Keratinocyte (primary cell): ENCODE measurements around the gene ME1.

Experiments used
- EZH2 ChIP-seq: IDR thresholded peaks from one replicate; pipeline ENCODE4 v1.6.1; 2012; ENCODE audit warnings: inconsistent platforms, mild to moderate bottlenecking, low read length, moderate library complexity
- TF ChIP-seq, protein P1 (sequence below), 3 experiments: IDR thresholded peaks in 1 of 3; conservative IDR thresholded peaks in 1 of 3; optimal IDR thresholded peaks in 1 of 3; 2 replicates in 2 of 3; 3 replicates in 1 of 3; pipeline versions ENCODE3 to v1.5.1; 2011; ENCODE audit warnings: low read length in 3 of 3, mild to moderate bottlenecking in 3 of 3, moderate library complexity in 2 of 3, control low read depth in 1 of 3, inconsistent platforms in 1 of 3; ENCODE audit not compliant: insufficient read depth in 2 of 3; ENCODE audit errors: extremely low read depth in 1 of 3

DNA sequence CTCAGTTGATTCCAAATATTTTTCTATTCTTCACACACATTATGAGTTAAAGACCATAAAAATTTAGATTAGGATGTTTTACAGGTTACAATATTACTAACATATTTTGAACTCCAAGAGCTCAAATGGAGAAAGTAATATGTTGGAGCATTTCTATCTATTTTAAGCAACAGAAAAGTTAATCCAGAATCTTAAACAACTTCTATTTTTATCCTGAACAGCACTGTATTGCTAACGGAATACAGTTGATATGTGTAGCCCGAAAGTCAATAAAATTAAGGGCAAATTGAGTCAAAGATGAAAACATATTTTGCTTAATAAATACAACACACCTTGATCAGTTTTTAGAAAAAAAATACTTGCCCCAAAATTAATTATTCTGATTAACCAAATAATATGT lies 97.4 kb downstream of the ME1 start:
- TF ChIP-seq EZH2, result no peak
- TF ChIP-seq, protein P1, sequence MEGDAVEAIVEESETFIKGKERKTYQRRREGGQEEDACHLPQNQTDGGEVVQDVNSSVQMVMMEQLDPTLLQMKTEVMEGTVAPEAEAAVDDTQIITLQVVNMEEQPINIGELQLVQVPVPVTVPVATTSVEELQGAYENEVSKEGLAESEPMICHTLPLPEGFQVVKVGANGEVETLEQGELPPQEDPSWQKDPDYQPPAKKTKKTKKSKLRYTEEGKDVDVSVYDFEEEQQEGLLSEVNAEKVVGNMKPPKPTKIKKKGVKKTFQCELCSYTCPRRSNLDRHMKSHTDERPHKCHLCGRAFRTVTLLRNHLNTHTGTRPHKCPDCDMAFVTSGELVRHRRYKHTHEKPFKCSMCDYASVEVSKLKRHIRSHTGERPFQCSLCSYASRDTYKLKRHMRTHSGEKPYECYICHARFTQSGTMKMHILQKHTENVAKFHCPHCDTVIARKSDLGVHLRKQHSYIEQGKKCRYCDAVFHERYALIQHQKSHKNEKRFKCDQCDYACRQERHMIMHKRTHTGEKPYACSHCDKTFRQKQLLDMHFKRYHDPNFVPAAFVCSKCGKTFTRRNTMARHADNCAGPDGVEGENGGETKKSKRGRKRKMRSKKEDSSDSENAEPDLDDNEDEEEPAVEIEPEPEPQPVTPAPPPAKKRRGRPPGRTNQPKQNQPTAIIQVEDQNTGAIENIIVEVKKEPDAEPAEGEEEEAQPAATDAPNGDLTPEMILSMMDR (optimal IDR thresholded peaks at IDR 0.05 in 1 of 3, IDR thresholded peaks at IDR 0.05 in 1 of 3, conservative IDR thresholded peaks at IDR 0.05 in 1 of 3; ENCODE audit: extremely low read depth in 1 of 3, insufficient read depth in 2 of 3, low read length in 3 of 3), result no peak
